ENCODE data around the gene GRIA3.

Gene GRIA3

GRCh38 chrX:123298026-123298425, 113.9 kb downstream of the GRIA3 start:
- DNase-seq, result no peak
- in situ Hi-C loops (cut with HindIII; ENCODE audit: low pct_ligation_motif_present, low sequenced_read_pairs), result no loop called here

GRCh38 chrX:123303429-123303828, 119.4 kb downstream of the GRIA3 start:
- in situ Hi-C loops (cut with HindIII; ENCODE audit: low pct_ligation_motif_present, low sequenced_read_pairs), result no loop called here
- H3K36me3 ChIP-seq (replicated peaks), result no peaks in the 10 kb centered on the region
- no peak for TF ChIP-seq CTCF (IDR thresholded peaks at IDR 0.05; ENCODE audit: low read depth, low read length, missing control alignments)
- no peaks in the 10 kb centered on the region for H3K27me3 ChIP-seq (replicated peaks)
- DNase-seq, result no peak
- no peak overlapping the region for H3K27ac ChIP-seq
- no peak overlapping the region for H3K4me3 ChIP-seq (ENCODE audit: low read depth, low read length)

More at GRCh38 chrX:123298026-123298425, 113.9 kb downstream of the GRIA3 start:
- Histone ChIP-seq H3K36me3 (replicated peaks) (no peaks in the 10 kb centered on the region), H3K27ac (no peak overlapping the region), H3K4me3 (ENCODE audit: low read depth, low read length) (no peak overlapping the region), H3K27me3 (replicated peaks) (no peaks in the 10 kb centered on the region)
- TF ChIP-seq CTCF (IDR thresholded peaks at IDR 0.05; ENCODE audit: low read depth, low read length, missing control alignments), result no peak

- H3K36me3 ChIP-seq (replicated peaks), result no peaks in the 10 kb centered on the region
- in situ Hi-C loops (cut with HindIII; ENCODE audit: low pct_ligation_motif_present, low sequenced_read_pairs), result no loop called here
- no peak overlapping the region for H3K27ac ChIP-seq
- no peaks in the 10 kb centered on the region for H3K27me3 ChIP-seq (replicated peaks)
- no peak for TF ChIP-seq CTCF (IDR thresholded peaks at IDR 0.05; ENCODE audit: low read depth, low read length, missing control alignments)
- no peak overlapping the region for H3K4me3 ChIP-seq (ENCODE audit: low read depth, low read length)
- DNase-seq, result no peak
Measured at GRCh38 chrX:123308658-123309057, 124.6 kb downstream of the GRIA3 start.

GRCh38 chrX:123310112-123310511, 126.0 kb downstream of the GRIA3 start:
- TF ChIP-seq CTCF (IDR thresholded peaks at IDR 0.05; ENCODE audit: low read depth, low read length, missing control alignments), result no peak
- H3K4me3 ChIP-seq (ENCODE audit: low read depth, low read length), result no peak overlapping the region
- no peaks in the 10 kb centered on the region for H3K36me3 ChIP-seq (replicated peaks)
- in situ Hi-C loops (cut with HindIII; ENCODE audit: low pct_ligation_motif_present, low sequenced_read_pairs), result no loop called here
- DNase-seq, result no peak
- H3K27ac ChIP-seq, result no peak overlapping the region
- H3K27me3 ChIP-seq (replicated peaks), result no peaks in the 10 kb centered on the region

- Histone ChIP-seq H3K27ac (no peak overlapping the region), H3K27me3 (replicated peaks) (no peaks in the 10 kb centered on the region), H3K36me3 (replicated peaks) (no peaks in the 10 kb centered on the region), H3K4me3 (ENCODE audit: low read depth, low read length) (no peak overlapping the region)
- DNase-seq, result no peak
- no peak for TF ChIP-seq CTCF (IDR thresholded peaks at IDR 0.05; ENCODE audit: low read depth, low read length, missing control alignments)
- in situ Hi-C loops (cut with HindIII; ENCODE audit: low pct_ligation_motif_present, low sequenced_read_pairs), result no loop called here
Measured at GRCh38 chrX:123311486-123311885, 127.4 kb downstream of the GRIA3 start.

GRCh38 chrX:123313486-123313885, 129.4 kb downstream of the GRIA3 start:
- no peak overlapping the region for H3K27ac ChIP-seq
- H3K36me3 ChIP-seq (replicated peaks), result no peaks in the 10 kb centered on the region
- no peak for DNase-seq
- no peaks in the 10 kb centered on the region for H3K27me3 ChIP-seq (replicated peaks)
- no peak overlapping the region for H3K4me3 ChIP-seq (ENCODE audit: low read depth, low read length)
- in situ Hi-C loops (cut with HindIII; ENCODE audit: low pct_ligation_motif_present, low sequenced_read_pairs), result no loop called here
- no peak for TF ChIP-seq CTCF (IDR thresholded peaks at IDR 0.05; ENCODE audit: low read depth, low read length, missing control alignments)

Measured in brain microvascular endothelial cell (primary cell).